IMR-90 (cell line): ENCODE data around the gene TMEM107. TPM values are rescaled to one million over a fixed set of nuclear protein-coding genes. Genes with fewer than 3 reads are reported as not detected.

Source experiments
- ATAC-seq: fragments of 200-7000 bp; cut with Tn5 transposase; 2 replicates; pipeline ENCODE4 v1.9.1; 2020; ENCODE audit warnings: low read depth, mild to moderate bottlenecking, moderate library complexity
- BruUV-seq: library from RNA; stranded (reverse); fragments of 400-500 nt; replicated peaks from 2 replicates; lab custom pipeline; 2021; lab: Mats Ljungman, UMichigan
- CTCF ChIA-PET: fragments of 300-600 bp; formaldehyde crosslinking; extraction: SDS; loops from one replicate; lab custom pipeline; 2021; ENCODE audit warnings: antibody characterized with exemption; lab: Yijun Ruan, JAX
- POLR2A ChIA-PET: fragments of 300-600 bp; sonication (Branson Sonifier 250); formaldehyde crosslinking; loops from one replicate; lab custom pipeline; 2022; ENCODE audit warnings: antibody characterized with exemption; ENCODE audit not compliant: unreplicated experiment; lab: Charles Lee
- DNase-seq: peaks from one replicate; pipeline ENCODE4 v3.0.0; 2013
- H2AFZ ChIP-seq: replicated peaks from 2 replicates; pipeline ENCODE3; 2013; ENCODE audit warnings: low read length, mild to moderate bottlenecking; ENCODE audit not compliant: poor library complexity
- H2AK5ac ChIP-seq: 2 replicates; pipeline ENCODE4 v1.6.1; 2013; ENCODE audit warnings: low read depth, low read length, inconsistent platforms
- H2AK9ac ChIP-seq: replicated peaks from 2 replicates; pipeline ENCODE3; 2013; ENCODE audit warnings: mild to moderate bottlenecking, low read depth, low read length, moderate library complexity; ENCODE audit not compliant: poor library complexity
- H2BK120ac ChIP-seq: 2 replicates; pipeline ENCODE4 v1.6.1; 2013; ENCODE audit warnings: low read depth, low read length, inconsistent platforms
- H2BK15ac ChIP-seq: 3 replicates; pipeline ENCODE4 v1.6.1; 2013; ENCODE audit warnings: low read depth, low read length, inconsistent platforms
- H2BK20ac ChIP-seq: 2 replicates; pipeline ENCODE4 v1.6.1; 2013; ENCODE audit warnings: low read depth, mild to moderate bottlenecking, inconsistent platforms, low read length, moderate library complexity
- H2BK5ac ChIP-seq: 2 replicates; pipeline ENCODE4 v1.6.1; 2013; ENCODE audit warnings: mild to moderate bottlenecking, low read depth, low read length, inconsistent platforms; ENCODE audit not compliant: poor library complexity, severe bottlenecking
- H3K14ac ChIP-seq: replicated peaks from 2 replicates; pipeline ENCODE4 v1.6.1; 2013; ENCODE audit warnings: low read depth, low read length, inconsistent platforms
- H3K18ac ChIP-seq: 2 replicates; pipeline ENCODE4 v1.6.1; 2013; ENCODE audit warnings: low read depth, low read length, control low read depth
- H3K23ac ChIP-seq: 2 replicates; pipeline ENCODE4 v1.6.1; 2013; ENCODE audit warnings: low read depth, low read length, inconsistent platforms
- H3K27ac ChIP-seq: 2 replicates; pipeline ENCODE4 v1.5.1; 2013; ENCODE audit warnings: mild to moderate bottlenecking, control low read depth, low read length; ENCODE audit not compliant: insufficient read depth
- H3K27me3 ChIP-seq: 2 replicates; pipeline ENCODE4 v1.6.1; 2013; ENCODE audit warnings: low read length; ENCODE audit not compliant: control insufficient read depth, insufficient read depth
- H3K36me3 ChIP-seq: 2 replicates; pipeline ENCODE4 v1.6.1; 2013; ENCODE audit warnings: low read length, mixed read lengths; ENCODE audit not compliant: control insufficient read depth, insufficient read depth
- H3K4ac ChIP-seq: 2 replicates; pipeline ENCODE4 v1.6.1; 2013; ENCODE audit warnings: low read depth, low read length, inconsistent platforms
- H3K4me1 ChIP-seq: 2 replicates; pipeline ENCODE4 v1.6.1; 2013; ENCODE audit warnings: low read length, mixed read lengths; ENCODE audit not compliant: control insufficient read depth, insufficient read depth
- H3K4me2 ChIP-seq: 2 replicates; pipeline ENCODE4 v1.6.1; 2013; ENCODE audit warnings: low read depth, mild to moderate bottlenecking, control low read depth, low read length, moderate library complexity
- H3K4me3 ChIP-seq: 2 replicates; pipeline ENCODE4 v1.5.1; 2013; ENCODE audit warnings: low read depth, mild to moderate bottlenecking, control low read depth, low read length, moderate library complexity; ENCODE audit not compliant: insufficient read depth
- H3K56ac ChIP-seq: 2 replicates; pipeline ENCODE4 v1.6.1; 2013; ENCODE audit warnings: low read length, inconsistent platforms; ENCODE audit not compliant: insufficient read depth; ENCODE audit errors: extremely low read depth
- H3K79me1 ChIP-seq, 2 experiments: 2 replicates each; pipeline ENCODE4 v1.6.1; 2013; ENCODE audit warnings: low read length in 2 of 2, inconsistent platforms in 1 of 2, low read depth in 1 of 2
- H3K9ac ChIP-seq: 2 replicates; pipeline ENCODE4 v1.6.1; 2013; ENCODE audit warnings: low read depth, low read length, control low read depth
- H3K9me1 ChIP-seq: 2 replicates; pipeline ENCODE4 v1.6.1; 2013; ENCODE audit warnings: low read length, inconsistent platforms; ENCODE audit not compliant: insufficient read depth
- H3K9me3 ChIP-seq: 2 replicates; pipeline ENCODE4 v1.6.1; 2013; ENCODE audit warnings: low read length; ENCODE audit not compliant: control insufficient read depth, insufficient read depth
- H4K20me1 ChIP-seq: 2 replicates; pipeline ENCODE4 v1.6.1; 2013; ENCODE audit warnings: low read length, inconsistent platforms; ENCODE audit not compliant: insufficient read depth
- H4K5ac ChIP-seq: 2 replicates; pipeline ENCODE4 v1.6.1; 2013; ENCODE audit warnings: mild to moderate bottlenecking, low read depth, low read length, control low read depth
- H4K8ac ChIP-seq, 2 experiments: 2 replicates each; pipeline ENCODE4 v1.6.1; 2013; ENCODE audit warnings: low read depth in 2 of 2, low read length in 2 of 2, control low read depth in 1 of 2, inconsistent platforms in 1 of 2
- H4K91ac ChIP-seq: 2 replicates; pipeline ENCODE4 v1.6.1; 2013; ENCODE audit warnings: low read depth, low read length, inconsistent platforms; ENCODE audit not compliant: insufficient read depth
- BHLHE40 ChIP-seq: fragments of 150-350 bp; IDR thresholded peaks from 2 replicates; pipeline ENCODE4 v1.6.1; 2016; ENCODE audit warnings: mild to moderate bottlenecking, low read depth, low read length
- ELK1 ChIP-seq: fragments of 150-350 bp; IDR thresholded peaks from 2 replicates; pipeline ENCODE4 v1.6.1; 2016; ENCODE audit warnings: low read depth, mild to moderate bottlenecking, low read length, moderate library complexity, borderline replicate concordance
- POLR2A ChIP-seq: IDR thresholded peaks from 2 replicates; pipeline ENCODE4 v1.6.1; 2012; ENCODE audit warnings: mild to moderate bottlenecking, low read depth, low read length
- RAD21 ChIP-seq: IDR thresholded peaks from 2 replicates; pipeline ENCODE4 v1.6.1; 2012; ENCODE audit warnings: low read length, improper control_type of control experiment
- WGBS, 2 experiments: methylation state at CpG; one replicate each; pipeline versions ENCODE4 v1.1.5 to v1.1.7; 2013; ENCODE audit warnings: missing lambda C conversion rate in 2 of 2; ENCODE audit not compliant: insufficient read length in 1 of 2; ENCODE audit errors: extremely low coverage in 2 of 2; 5-methylcytosine and 5-hydroxymethylcytosine counted together
- dilution Hi-C: fragments of 300-500 bp; cut with HindIII; formaldehyde crosslinking; loops from one replicate; pipeline ENCODE4 v1.14.3; 2018; ENCODE audit warnings: low sequenced_read_pairs; ENCODE audit not compliant: unreplicated experiment
- in situ Hi-C: fragments of 300-500 bp; cut with MboI; formaldehyde crosslinking; loops from 3 replicates; pipeline ENCODE4 v1.14.3; 2019; ENCODE audit warnings: low sequenced_read_pairs, inconsistent platforms, mixed read lengths
- intact Hi-C: fragments of 100-400 bp; cut with micrococcal nuclease; formaldehyde crosslinking; loops from 2 replicates; pipeline ENCODE4 v1.10.0; 2022
- polyA plus RNA-seq, 3 experiments: library from polyadenylated mRNA; depleted of rRNA; stranded (reverse); fragments of >200 nt; gene quantifications; 2 replicates each; pipeline ENCODE4 v1.2.3, GENCODE V29; 2012; ENCODE audit warnings: low replicate concordance in 1 of 3
- total RNA-seq: library from RNA; depleted of rRNA; stranded (reverse); fragments of >200 nt; gene quantifications from 2 replicates; pipeline ENCODE4 v1.2.3, GENCODE V29; 2012
- TF ChIP-seq, protein P1 (sequence below): fragments of 150-350 bp; IDR thresholded peaks from 2 replicates; pipeline ENCODE4 v1.6.1; 2017; ENCODE audit warnings: mild to moderate bottlenecking, antibody characterized with exemption, low read length, low read depth

The TMEM107 gene
- total and polyA plus RNA-seq, 2 of the 4 experiments (the other 2 are of a cell fraction) = 12.9 to 14.3 TPM

DNA sequence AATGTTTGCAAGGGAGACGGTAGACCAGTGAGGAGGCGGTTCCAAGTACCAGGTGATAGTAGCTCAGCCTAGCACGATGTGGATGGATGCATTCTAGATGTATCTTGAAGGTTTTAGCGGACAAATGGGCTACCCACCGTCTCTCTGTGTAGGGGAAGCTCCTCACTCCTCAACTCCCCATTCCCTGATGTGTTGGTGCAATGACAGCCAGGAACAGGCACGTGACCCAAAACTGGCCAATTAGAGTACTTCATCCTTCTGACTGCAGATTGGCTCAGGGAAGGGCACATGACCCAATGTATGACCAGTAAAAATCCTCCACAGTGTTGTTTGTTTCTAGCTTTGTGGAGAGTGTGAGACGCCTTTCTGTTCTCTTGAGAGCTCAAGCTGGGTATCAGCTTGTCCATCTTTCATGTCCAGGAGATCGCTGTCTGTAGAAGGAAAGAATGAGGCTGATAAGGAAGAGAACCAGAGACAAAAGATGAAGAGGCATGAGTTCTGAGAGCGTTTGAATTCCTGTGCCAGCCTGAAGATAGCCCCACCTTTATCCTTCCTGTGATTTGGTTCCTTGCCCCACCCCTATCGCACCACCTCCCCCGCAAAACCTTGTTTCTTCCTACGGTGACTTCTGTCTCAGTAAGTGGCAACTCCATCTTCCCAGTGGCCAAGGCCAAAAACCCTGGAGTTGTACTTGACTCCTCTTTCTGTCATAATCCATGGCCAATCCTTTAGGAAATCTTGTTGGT, 16.1 kb upstream of the TMEM107 start:
- peak overlapping the region; percentile 57 for H4K91ac ChIP-seq
- 13% methylated on average over 3 of the region's 12 CpGs; no CpG with 5 or more reads in 1 of the 2 experiments for WGBS, 2 experiments

More for the DNA sequence above, 16.1 kb upstream of the TMEM107 start:
- H2AK9ac ChIP-seq = peak overlapping the region; percentile 66
- H3K4ac ChIP-seq = peak overlapping the region; percentile 87
- TF ChIP-seq, protein P1, sequence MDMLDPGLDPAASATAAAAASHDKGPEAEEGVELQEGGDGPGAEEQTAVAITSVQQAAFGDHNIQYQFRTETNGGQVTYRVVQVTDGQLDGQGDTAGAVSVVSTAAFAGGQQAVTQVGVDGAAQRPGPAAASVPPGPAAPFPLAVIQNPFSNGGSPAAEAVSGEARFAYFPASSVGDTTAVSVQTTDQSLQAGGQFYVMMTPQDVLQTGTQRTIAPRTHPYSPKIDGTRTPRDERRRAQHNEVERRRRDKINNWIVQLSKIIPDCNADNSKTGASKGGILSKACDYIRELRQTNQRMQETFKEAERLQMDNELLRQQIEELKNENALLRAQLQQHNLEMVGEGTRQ = peak; percentile 99
- 0 out of 2 replicates have a peak, but pooled peaks have one; percentile 11 for TF ChIP-seq BHLHE40
- TF ChIP-seq ELK1 = no peak
- 0 out of 2 replicates have a peak, but pooled peaks have one; percentile 41 for TF ChIP-seq POLR2A
- no peak for TF ChIP-seq RAD21
- CTCF ChIA-PET = interaction anchor here (0.9 kb wide), 1 partner anchor 109 kb away, joined by 3 read pairs; no protein-coding TSS in a partner anchor
- H4K8ac ChIP-seq = peak overlapping the region; percentile 31 to 92; a peak in 3 of 4 replicates
- peak overlapping the region; percentile 77 for H3K4me2 ChIP-seq
- H3K56ac ChIP-seq = no peak overlapping the region
- peak overlapping the region; percentile 27; the same call in 1 of the 3 replicates for H2BK15ac ChIP-seq
- H3K4me1 ChIP-seq = peaks cover 16% of the 10 kb centered on the region
- no peaks in the 10 kb centered on the region for H3K27me3 ChIP-seq
- peak overlapping the region; percentile 44 for H3K23ac ChIP-seq
- peak overlapping the region; percentile 8; the same call in 1 of the 2 replicates for H3K27ac ChIP-seq
- POLR2A ChIA-PET = no interaction called here
- H2AFZ ChIP-seq = peak overlapping the region; percentile 86
- peak overlapping the region; percentile 82 for H4K5ac ChIP-seq
- peak overlapping the region; percentile 64 for H3K14ac ChIP-seq
- intact Hi-C loops = no loop called here
- peaks cover 26% of the 10 kb centered on the region for H3K9me1 ChIP-seq
- dilution Hi-C loops = no loop called here
- peak overlapping the region; percentile 35; the same call in 1 of the 2 replicates for H3K9ac ChIP-seq
- H4K20me1 ChIP-seq = peaks cover 11% of the 10 kb centered on the region
- BruUV-seq = no TSS peak
- H2AK5ac ChIP-seq = peak overlapping the region; percentile 27
- peak overlapping the region; percentile 36; the same call in 1 of the 2 replicates for H3K4me3 ChIP-seq
- H3K9me3 ChIP-seq = no peaks in the 10 kb centered on the region
- peak overlapping the region; percentile 30; the same call in 1 of the 2 replicates for H3K18ac ChIP-seq
- in situ Hi-C loops = no loop called here
- ATAC-seq (no peak), DNase-seq (peak; percentile 85)
- no peak overlapping the region for H2BK120ac ChIP-seq
- H2BK5ac ChIP-seq = peak overlapping the region; percentile 91
- H3K36me3 ChIP-seq = no peaks in the 10 kb centered on the region
- peaks cover 0 to 21% of the 10 kb centered on the region in 2 experiments; a peak in 2 of 4 replicates for H3K79me1 ChIP-seq
- no peak overlapping the region for H2BK20ac ChIP-seq
